ENCODE data around the gene MED9.

- TF ChIP-seq CTCF (IDR thresholded peaks at IDR 0.05; ENCODE audit: low read depth, low read length, poor library complexity, severe bottlenecking) (no peak), EZH2phosphoT487 (IDR thresholded peaks at IDR 0.05; ENCODE audit: borderline replicate concordance, low read length) (no peak)
These were observed 17.7 kb downstream of the MED9 start for GRCh38 chr17:17494499-17494869.
